Pancreas (tissue), 10 donors: ENCODE measurements around the gene GTSE1. TPM values are rescaled to one million over a fixed set of nuclear protein-coding genes. Genes with fewer than 3 reads are reported as not detected.

ENCODE experiments used
- ATAC-seq, 4 donors: fragments of 200-7000 bp; cut with Tn5 transposase; one replicate each; pipeline versions ENCODE4 v1.8.0 to v1.9.1; 2020; ENCODE audit warnings: mild to moderate bottlenecking in 4 of 4, moderate library complexity in 4 of 4
- DNase-seq, 6 donors: peaks; one replicate each; pipeline ENCODE4 v3.0.0-alpha.2; 2020
- FAIRE-seq: peaks from 2 replicates; lab custom pipeline; 2012; peaks lifted over from hg19 to GRCh38; lab: Jason Lieb, UNC
- H3K27ac ChIP-seq, 4 donors: fragments of 200-600 bp; sonication (generic); 1 replicate in 3 of 4; 2 replicates in 1 of 4; pipeline versions ENCODE4 v1.5.0 to v1.8.0; 2020
- H3K27me3 ChIP-seq, 4 donors: fragments of 200-600 bp; one replicate each; pipeline ENCODE4 v1.8.0; 2021
- H3K36me3 ChIP-seq, 3 donors: fragments of 200-600 bp; sonication (generic) in 1 of 3; one replicate each; pipeline versions ENCODE4 v1.5.0 to v1.8.0; 2020 to 2021
- H3K4me1 ChIP-seq, 3 donors: fragments of 200-600 bp; one replicate each; pipeline ENCODE4 v1.8.0; 2021
- H3K4me3 ChIP-seq, 4 donors: fragments of 200-600 bp; sonication (generic) in 2 of 4; one replicate each; pipeline versions ENCODE4 v1.5.0 to v1.8.0; 2020 to 2021
- H3K9me3 ChIP-seq, 4 donors: fragments of 200-600 bp; one replicate each; pipeline ENCODE4 v1.8.0; 2021
- CTCF ChIP-seq, 4 donors: fragments of 200-600 bp; sonication (generic) in 3 of 4; IDR thresholded peaks; one replicate each; pipeline versions ENCODE4 v1.5.0 to v1.8.0; 2021; ENCODE audit warnings: antibody characterized with exemption in 4 of 4
- WGBS, 2 donors: extraction: QIAGEN DNeasy Blood & Tissue Kit; methylation state at CpG; one replicate each; pipeline ENCODE4 v1.1.7; 2013; 5-methylcytosine and 5-hydroxymethylcytosine counted together
- intact Hi-C, 3 donors: fragments of 100-400 bp; cut with DNase I; formaldehyde crosslinking; loops; one replicate each; pipeline versions ENCODE4 v1.11.1 to v1.14.2; 2022
- polyA plus RNA-seq, 2 donors: library from polyadenylated mRNA; stranded (reverse); fragments of 200-250 nt; gene quantifications; one replicate each; pipeline ENCODE4 v1.2.3, GENCODE V29; 2013
- total RNA-seq, 6 donors: library from RNA; stranded (reverse); fragmentation: NEBNext Ultra II Directional in 4 of 6; extraction: Animal tissue kit (Norgen Biotek cat#: 25700) in 4 of 6; gene quantifications; one replicate each; pipeline versions ENCODE4 v1.2.1 to v1.2.4, GENCODE V29; 2021 to 2023
- donor health status: healthy with polysubstance abuse.
- donor health status: DM: no; HTN: no; CAD: no; lungs with moderate emphysema.
- donor health status: DM: no; HTN: no; CAD: no.
- donor health status: control.
- donor health status: control.
- donor health status: Bipolar disorder and iron deficiency.
- donor health status: DM: yes; HTN: yes; CAD: no.
- donor health status: DM: no; HTN: no; CAD: no.
- donor health status: DM: no; HTN: no; CAD: no.
- donor health status: DM: yes; HTN: yes; CAD: no.

GTSE1 gene
- total and polyA plus RNA-seq, 8 donors: 0.12 to 0.75 (median 0.23) TPM; not detected in 1

- ATAC-seq (peak; percentile 74 to 82 (median 80)), FAIRE-seq (no peak), DNase-seq (peak; percentile 81 to 94 (median 90))
- Histone ChIP-seq H3K9me3 (no peaks in the 10 kb centered on the region), H3K4me3 (no peak overlapping the region), H3K4me1 (peaks cover 17 to 36% (median 26%) of the 10 kb centered on the region in 3 donors), H3K27me3 (no peaks in the 10 kb centered on the region), H3K27ac (peak overlapping the region in 3 of 4 donors; percentile 47 to 57 (median 54)), H3K36me3 (peaks cover 0 to 35% (median 29%) of the 10 kb centered on the region in 3 donors)
- intact Hi-C loops: loop anchor here in 2 of 3 donors (5.0 to 10.0 kb wide), 2 partner anchors 39 to 192 kb away; no protein-coding TSS in a partner anchor
- no peak for TF ChIP-seq CTCF (IDR thresholded peaks at IDR 0.05)
- 53 to 54% methylated on average over 20 of the region's 20 CpGs for WGBS, 2 donors
Measured at GRCh38 chr22:46352691-46353386, 56.2 kb downstream of the GTSE1 start.

GRCh38 chr22:46353483-46354105 is 56.9 kb downstream of the GTSE1 start:
- Histone ChIP-seq H3K9me3 (no peaks in the 10 kb centered on the region), H3K27ac (peak overlapping the region in 3 of 4 donors; percentile 47 to 57 (median 54))
- FAIRE-seq: no peak

GRCh38 chr22:46354176-46354992 is 57.7 kb downstream of the GTSE1 start:
- no peak for FAIRE-seq
- intact Hi-C loops: loop anchor here in 2 of 3 donors (5.0 to 10.0 kb wide), 2 partner anchors 38 to 190 kb away; no protein-coding TSS in a partner anchor
- TF ChIP-seq CTCF (IDR thresholded peaks at IDR 0.05): no peak
- 77 to 78% methylated on average over 21 of the region's 21 CpGs for WGBS, 2 donors
- Histone ChIP-seq H3K27me3 (no peaks in the 10 kb centered on the region), H3K27ac (no peak overlapping the region), H3K9me3 (no peaks in the 10 kb centered on the region), H3K4me1 (peaks cover 7 to 24% (median 21%) of the 10 kb centered on the region in 3 donors), H3K36me3 (peaks cover 0 to 27% (median 20%) of the 10 kb centered on the region in 3 donors), H3K4me3 (no peak overlapping the region)
- DNase-seq: peak in 4 of 6 donors; percentile 40 to 83 (median 70)
- no peak for ATAC-seq

More at GRCh38 chr22:46353483-46354105, 56.9 kb downstream of the GTSE1 start:
- DNase-seq: peak in 2 of 6 donors; percentile 50 to 54
- no peak for TF ChIP-seq CTCF (IDR thresholded peaks at IDR 0.05)
- ATAC-seq: no peak
- intact Hi-C loops: loop anchor here in 2 of 3 donors (5.0 to 10.0 kb wide), 2 partner anchors 39 to 191 kb away; no protein-coding TSS in a partner anchor
- Histone ChIP-seq H3K4me1 (peaks cover 10 to 31% (median 23%) of the 10 kb centered on the region in 3 donors), H3K27me3 (no peaks in the 10 kb centered on the region), H3K4me3 (no peak overlapping the region), H3K36me3 (peaks cover 0 to 28% (median 21%) of the 10 kb centered on the region in 3 donors)
- 71 to 72% methylated on average over 8 of the region's 8 CpGs for WGBS, 2 donors

GRCh38 chr22:46354993-46355305 is 58.3 kb downstream of the GTSE1 start:
- intact Hi-C loops: loop anchor here in 2 of 3 donors (5.0 to 10.0 kb wide), 2 partner anchors 37 to 190 kb away; no protein-coding TSS in a partner anchor
- Histone ChIP-seq H3K27ac (no peak overlapping the region), H3K27me3 (no peaks in the 10 kb centered on the region), H3K4me1 (peaks cover 7 to 19% (median 15%) of the 10 kb centered on the region in 3 donors), H3K36me3 (peaks cover 0 to 27% (median 20%) of the 10 kb centered on the region in 3 donors), H3K4me3 (no peak overlapping the region), H3K9me3 (no peaks in the 10 kb centered on the region)
- no peak for ATAC-seq
- TF ChIP-seq CTCF (IDR thresholded peaks at IDR 0.05): no peak
- 45 to 66% methylated on average over 7 of the region's 7 CpGs for WGBS, 2 donors
- no peak for FAIRE-seq
- DNase-seq: no peak
